ENCODE data around the gene ME1.

- TF ChIP-seq CTCF (conservative IDR thresholded peaks at IDR 0.05 in 1 of 2, IDR thresholded peaks at IDR 0.05 in 1 of 2; ENCODE audit: extremely low read depth in 1 of 2, insufficient read depth in 1 of 2, low read depth in 1 of 2, low read length in 2 of 2) (no peak), EZH2 (IDR thresholded peaks at IDR 0.05; ENCODE audit: borderline replicate concordance, low read length) (no peak)
Measured at GRCh38 chr6:83226517-83226916, 204.3 kb downstream of the ME1 start.

All from mammary epithelial cell (primary cell).